Lower leg skin (tissue), 3 donors: ENCODE data around the gene CCNI2.

Source experiments
- POLR2A ChIP-seq, 2 donors: fragments of 450-650 bp; IDR thresholded peaks; one replicate each; pipeline ENCODE4 v1.6.1; 2016 to 2017; ENCODE audit warnings: antibody characterized with exemption in 2 of 2, mild to moderate bottlenecking in 1 of 2, moderate library complexity in 1 of 2
- TF ChIP-seq, protein P1 (sequence below), 3 donors: fragments of 450-650 bp; IDR thresholded peaks; one replicate each; pipeline ENCODE4 v1.5.1; 2016; ENCODE audit warnings: antibody characterized with exemption in 3 of 3, mild to moderate bottlenecking in 3 of 3, moderate library complexity in 2 of 3

- TF ChIP-seq POLR2A (IDR thresholded peaks at IDR 0.05): no peak
- TF ChIP-seq, protein P1, sequence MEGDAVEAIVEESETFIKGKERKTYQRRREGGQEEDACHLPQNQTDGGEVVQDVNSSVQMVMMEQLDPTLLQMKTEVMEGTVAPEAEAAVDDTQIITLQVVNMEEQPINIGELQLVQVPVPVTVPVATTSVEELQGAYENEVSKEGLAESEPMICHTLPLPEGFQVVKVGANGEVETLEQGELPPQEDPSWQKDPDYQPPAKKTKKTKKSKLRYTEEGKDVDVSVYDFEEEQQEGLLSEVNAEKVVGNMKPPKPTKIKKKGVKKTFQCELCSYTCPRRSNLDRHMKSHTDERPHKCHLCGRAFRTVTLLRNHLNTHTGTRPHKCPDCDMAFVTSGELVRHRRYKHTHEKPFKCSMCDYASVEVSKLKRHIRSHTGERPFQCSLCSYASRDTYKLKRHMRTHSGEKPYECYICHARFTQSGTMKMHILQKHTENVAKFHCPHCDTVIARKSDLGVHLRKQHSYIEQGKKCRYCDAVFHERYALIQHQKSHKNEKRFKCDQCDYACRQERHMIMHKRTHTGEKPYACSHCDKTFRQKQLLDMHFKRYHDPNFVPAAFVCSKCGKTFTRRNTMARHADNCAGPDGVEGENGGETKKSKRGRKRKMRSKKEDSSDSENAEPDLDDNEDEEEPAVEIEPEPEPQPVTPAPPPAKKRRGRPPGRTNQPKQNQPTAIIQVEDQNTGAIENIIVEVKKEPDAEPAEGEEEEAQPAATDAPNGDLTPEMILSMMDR (IDR thresholded peaks at IDR 0.05): no peak
Observed at GRCh38 chr5:132778856-132779255, 31.6 kb downstream of the CCNI2 start.
